Ishikawa (cell line): ENCODE results near the gene ARHGAP26.

Source experiments
- CEBPB ChIP-seq: IDR thresholded peaks from 2 replicates; pipeline ENCODE4 v1.6.1; 2012
- CREB1 ChIP-seq: IDR thresholded peaks from 2 replicates; pipeline ENCODE4 v1.6.1; 2012; ENCODE audit warnings: low read depth
- EGR1 ChIP-seq: IDR thresholded peaks from 2 replicates; pipeline ENCODE4 v1.6.1; 2012
- EP300 ChIP-seq: IDR thresholded peaks from 2 replicates; pipeline ENCODE4 v1.6.1; 2012; ENCODE audit warnings: borderline replicate concordance
- FOXM1 ChIP-seq: IDR thresholded peaks from 2 replicates; pipeline ENCODE4 v1.6.1; 2012; ENCODE audit warnings: low read depth, borderline replicate concordance
- MAX ChIP-seq: IDR thresholded peaks from 2 replicates; pipeline ENCODE4 v1.6.1; 2012
- NFIC ChIP-seq: IDR thresholded peaks from 2 replicates; pipeline ENCODE4 v1.6.1; 2012
- RAD21 ChIP-seq: IDR thresholded peaks from 2 replicates; pipeline ENCODE4 v1.6.1; 2012; ENCODE audit warnings: low read depth
- REST ChIP-seq: IDR thresholded peaks from 2 replicates; pipeline ENCODE4 v1.6.1; 2012; ENCODE audit warnings: low read depth, mild to moderate bottlenecking
- TAF1 ChIP-seq: IDR thresholded peaks from 2 replicates; pipeline ENCODE4 v1.6.1; 2012; ENCODE audit warnings: low read depth, mild to moderate bottlenecking
- TCF12 ChIP-seq: IDR thresholded peaks from 2 replicates; pipeline ENCODE4 v1.6.1; 2012; ENCODE audit warnings: low read depth
- TEAD4 ChIP-seq: IDR thresholded peaks from 2 replicates; pipeline ENCODE4 v1.6.1; 2012
- USF1 ChIP-seq: IDR thresholded peaks from 2 replicates; pipeline ENCODE4 v1.6.1; 2012
- YY1 ChIP-seq: IDR thresholded peaks from 2 replicates; pipeline ENCODE4 v1.6.1; 2012; ENCODE audit warnings: low read depth

- TF ChIP-seq TAF1 = no peak
- no peak for TF ChIP-seq USF1
- no peak for TF ChIP-seq RAD21
- no peak for TF ChIP-seq YY1
- no peak for TF ChIP-seq TCF12
- no peak for TF ChIP-seq MAX
- TF ChIP-seq TEAD4 = no peak
- no peak for TF ChIP-seq REST
- no peak for TF ChIP-seq CEBPB
- TF ChIP-seq FOXM1 = no peak
- TF ChIP-seq EP300 = no peak
- no peak for TF ChIP-seq EGR1
- no peak for TF ChIP-seq NFIC
- TF ChIP-seq CREB1 = no peak
Observed at GRCh38 chr5:142841511-142842265, 71.5 kb downstream of the ARHGAP26 start.
